ENCODE data around the gene SCYGR1. TPM values are rescaled to one million over a fixed set of nuclear protein-coding genes. Genes with fewer than 3 reads are reported as not detected.

Gene SCYGR1
- total RNA-seq, 1 donor from 2014 or later = not detected

- peaks cover 7% of the 10 kb centered on the region for H3K27me3 Mint-ChIP-seq (ENCODE audit: unreplicated experiment)
- TF ChIP-seq CTCF (IDR thresholded peaks at IDR 0.05) = no peak
- H3K4me3 Mint-ChIP-seq (ENCODE audit: unreplicated experiment) = no peak overlapping the region
- H3K9me3 Mint-ChIP-seq (ENCODE audit: unreplicated experiment) = no peaks in the 10 kb centered on the region
- H3K4me1 Mint-ChIP-seq (ENCODE audit: unreplicated experiment) = peaks cover 15% of the 10 kb centered on the region
- H3K27ac Mint-ChIP-seq (ENCODE audit: unreplicated experiment) = no peak overlapping the region
- no peaks in the 10 kb centered on the region for H3K36me3 Mint-ChIP-seq (ENCODE audit: unreplicated experiment)
- DNase-seq (ENCODE audit: extremely low spot score, unreplicated experiment) = no peak
Observed at GRCh38 chr2:227402321-227402720, 14.6 kb upstream of the SCYGR1 start.

- no peaks in the 10 kb centered on the region for H3K9me3 Mint-ChIP-seq (ENCODE audit: unreplicated experiment)
- H3K4me1 Mint-ChIP-seq (ENCODE audit: unreplicated experiment) = peaks cover 7% of the 10 kb centered on the region
- no peaks in the 10 kb centered on the region for H3K36me3 Mint-ChIP-seq (ENCODE audit: unreplicated experiment)
- TF ChIP-seq CTCF (IDR thresholded peaks at IDR 0.05) = no peak
- no peak overlapping the region for H3K4me3 Mint-ChIP-seq (ENCODE audit: unreplicated experiment)
- no peak overlapping the region for H3K27ac Mint-ChIP-seq (ENCODE audit: unreplicated experiment)
- H3K27me3 Mint-ChIP-seq (ENCODE audit: unreplicated experiment) = peaks cover 7% of the 10 kb centered on the region
- no peak for DNase-seq (ENCODE audit: extremely low spot score, unreplicated experiment)
Observed at GRCh38 chr2:227401550-227401949, 13.8 kb upstream of the SCYGR1 start.

- no peak overlapping the region for H3K27ac Mint-ChIP-seq (ENCODE audit: unreplicated experiment)
- H3K4me3 Mint-ChIP-seq (ENCODE audit: unreplicated experiment) = no peak overlapping the region
- TF ChIP-seq CTCF (IDR thresholded peaks at IDR 0.05) = no peak
- H3K27me3 Mint-ChIP-seq (ENCODE audit: unreplicated experiment) = peaks cover 7% of the 10 kb centered on the region
- H3K36me3 Mint-ChIP-seq (ENCODE audit: unreplicated experiment) = no peaks in the 10 kb centered on the region
- H3K4me1 Mint-ChIP-seq (ENCODE audit: unreplicated experiment) = no peaks in the 10 kb centered on the region
- no peaks in the 10 kb centered on the region for H3K9me3 Mint-ChIP-seq (ENCODE audit: unreplicated experiment)
- no peak for DNase-seq (ENCODE audit: extremely low spot score, unreplicated experiment)
Observed at GRCh38 chr2:227398684-227399670, 11.2 kb upstream of the SCYGR1 start.

GRCh38 chr2:227397562-227397961 is 9.8 kb upstream of the SCYGR1 start:
- DNase-seq (ENCODE audit: extremely low spot score, unreplicated experiment) = no peak
- H3K27ac Mint-ChIP-seq (ENCODE audit: unreplicated experiment) = no peak overlapping the region
- H3K27me3 Mint-ChIP-seq (ENCODE audit: unreplicated experiment) = peaks cover 7% of the 10 kb centered on the region
- no peaks in the 10 kb centered on the region for H3K36me3 Mint-ChIP-seq (ENCODE audit: unreplicated experiment)
- TF ChIP-seq CTCF (IDR thresholded peaks at IDR 0.05) = no peak
- H3K9me3 Mint-ChIP-seq (ENCODE audit: unreplicated experiment) = no peaks in the 10 kb centered on the region
- H3K4me3 Mint-ChIP-seq (ENCODE audit: unreplicated experiment) = no peak overlapping the region
- no peaks in the 10 kb centered on the region for H3K4me1 Mint-ChIP-seq (ENCODE audit: unreplicated experiment)

GRCh38 chr2:227395556-227395955 is 7.8 kb upstream of the SCYGR1 start:
- no peak for DNase-seq (ENCODE audit: extremely low spot score, unreplicated experiment)
- Mint-ChIP-seq H3K27ac (ENCODE audit: unreplicated experiment) (no peak overlapping the region), H3K36me3 (ENCODE audit: unreplicated experiment) (no peaks in the 10 kb centered on the region), H3K27me3 (ENCODE audit: unreplicated experiment) (no peaks in the 10 kb centered on the region), H3K9me3 (ENCODE audit: unreplicated experiment) (no peaks in the 10 kb centered on the region), H3K4me1 (ENCODE audit: unreplicated experiment) (no peaks in the 10 kb centered on the region), H3K4me3 (ENCODE audit: unreplicated experiment) (no peak overlapping the region)
- no peak for TF ChIP-seq CTCF (IDR thresholded peaks at IDR 0.05)
